Kidney epithelial cell (primary cell): Measurements from ENCODE around the gene ADCK1. TPM values are rescaled to one million over a fixed set of nuclear protein-coding genes. Genes with fewer than 3 reads are reported as not detected.

ENCODE experiments used
- DNase-seq: peaks from one replicate; pipeline ENCODE4 v3.0.0-alpha.2; 2010; ENCODE audit warnings: low read depth
- H3K27me3 ChIP-seq: 2 replicates; pipeline ENCODE4 v1.6.0; 2011; ENCODE audit warnings: low read length; ENCODE audit not compliant: control insufficient read depth, insufficient read depth
- H3K36me3 ChIP-seq: 2 replicates; pipeline ENCODE4 v1.5.1; 2011; ENCODE audit warnings: low read length; ENCODE audit not compliant: control insufficient read depth, insufficient read depth
- H3K4me3 ChIP-seq: 2 replicates; pipeline ENCODE4 v1.5.1; 2011; ENCODE audit warnings: low read depth, mild to moderate bottlenecking, control low read depth, low read length
- CTCF ChIP-seq: IDR thresholded peaks from 2 replicates; pipeline ENCODE4 v1.5.1; 2011; ENCODE audit warnings: mild to moderate bottlenecking, moderate library complexity, low read length, control low read depth, inconsistent platforms; ENCODE audit not compliant: insufficient read depth, poor library complexity, severe bottlenecking
- total RNA-seq: library from RNA; depleted of rRNA; stranded (reverse); fragments of >200 nt; gene quantifications from 2 replicates; pipeline ENCODE4 v1.2.3, GENCODE V29; 2015

The ADCK1 gene
- total RNA-seq, 1 donor from 2014 or later: 9.3 TPM

GRCh38 chr14:77872152-77872551, 72.2 kb downstream of the ADCK1 start:
- Histone ChIP-seq H3K27me3 (no peaks in the 10 kb centered on the region), H3K4me3 (no peak overlapping the region), H3K36me3 (no peaks in the 10 kb centered on the region)
- no peak for DNase-seq
- no peak for TF ChIP-seq CTCF

- no peak for TF ChIP-seq CTCF
- no peak for DNase-seq
- Histone ChIP-seq H3K4me3 (no peak overlapping the region), H3K27me3 (no peaks in the 10 kb centered on the region), H3K36me3 (no peaks in the 10 kb centered on the region)
Observed at GRCh38 chr14:77872983-77873382, 73.1 kb downstream of the ADCK1 start.

- H3K27me3 ChIP-seq: no peaks in the 10 kb centered on the region
- no peaks in the 10 kb centered on the region for H3K36me3 ChIP-seq
- no peak for TF ChIP-seq CTCF
- no peak for DNase-seq
- H3K4me3 ChIP-seq: no peak overlapping the region
Observed at GRCh38 chr14:77878783-77879182, 78.9 kb downstream of the ADCK1 start.

- no peak for TF ChIP-seq CTCF
- H3K4me3 ChIP-seq: no peak overlapping the region
- H3K27me3 ChIP-seq: no peaks in the 10 kb centered on the region
- no peaks in the 10 kb centered on the region for H3K36me3 ChIP-seq
- no peak for DNase-seq
Observed at GRCh38 chr14:77880056-77880455, 80.1 kb downstream of the ADCK1 start.

- DNase-seq: peak; percentile 9
- H3K4me3 ChIP-seq: no peak overlapping the region
- H3K27me3 ChIP-seq: no peaks in the 10 kb centered on the region
- no peaks in the 10 kb centered on the region for H3K36me3 ChIP-seq
- TF ChIP-seq CTCF: no peak
Observed at GRCh38 chr14:77882098-77882497, 82.2 kb downstream of the ADCK1 start.

- Histone ChIP-seq H3K27me3 (no peaks in the 10 kb centered on the region), H3K4me3 (no peak overlapping the region), H3K36me3 (no peaks in the 10 kb centered on the region)
- DNase-seq: no peak
- no peak for TF ChIP-seq CTCF
Observed at GRCh38 chr14:77882636-77883035, 82.7 kb downstream of the ADCK1 start.
